Measurements from ENCODE around the gene DEDD. TPM values are rescaled to one million over a fixed set of nuclear protein-coding genes. Genes with fewer than 3 reads are reported as not detected.

DEDD gene
- total RNA-seq, 2 donors from 2014 or later, result 32.9 to 40.0 TPM

GRCh38 chr1:161171696-161172095 is 39.2 kb upstream of the DEDD start:
- no peak for ATAC-seq

DNA sequence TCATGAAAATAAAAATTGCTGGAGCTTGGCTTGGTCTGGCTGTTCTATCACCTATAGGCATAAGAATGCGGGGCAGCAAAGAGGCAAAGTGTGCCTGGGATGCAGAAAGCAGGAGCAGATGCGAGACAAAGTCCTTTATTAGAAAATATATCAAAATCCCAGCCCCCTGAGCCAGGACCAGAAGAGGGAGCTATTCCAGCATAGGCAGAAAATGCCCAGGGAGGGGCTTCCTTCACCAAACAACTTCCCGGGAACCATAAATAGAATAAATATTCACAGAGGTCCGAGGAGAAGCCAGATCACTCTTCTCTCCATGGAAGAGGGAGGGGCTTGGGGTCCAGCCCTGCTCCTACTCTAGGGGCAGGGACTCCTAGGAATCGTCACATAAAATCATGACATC is 38.7 kb upstream of the DEDD start:
- no peaks in the 10 kb centered on the region for H3K27me3 Mint-ChIP-seq
- peaks cover 9% of the 10 kb centered on the region for H3K36me3 Mint-ChIP-seq (ENCODE audit: low read depth)
- H3K9me3 ChIP-seq (ENCODE audit: control insufficient read depth, low read length, poor library complexity, severe bottlenecking), result no peaks in the 10 kb centered on the region
- ATAC-seq (no peak), DNase-seq (no peak)
- H3K27ac Mint-ChIP-seq, result peak overlapping the region; percentile 87
- peaks cover 47% of the 10 kb centered on the region for H3K4me1 Mint-ChIP-seq
- peak overlapping the region; percentile 25 for H3K4me3 Mint-ChIP-seq

More at GRCh38 chr1:161171696-161172095, 39.2 kb upstream of the DEDD start:
- peaks cover 9% of the 10 kb centered on the region for H3K36me3 Mint-ChIP-seq (ENCODE audit: low read depth)
- H3K9me3 ChIP-seq (ENCODE audit: control insufficient read depth, low read length, poor library complexity, severe bottlenecking), result no peaks in the 10 kb centered on the region
- H3K27ac Mint-ChIP-seq, result peak overlapping the region; percentile 87
- no peaks in the 10 kb centered on the region for H3K27me3 Mint-ChIP-seq
- H3K4me3 Mint-ChIP-seq, result no peak overlapping the region
- H3K4me1 Mint-ChIP-seq, result peaks cover 49% of the 10 kb centered on the region
- DNase-seq, result no peak

DNA sequence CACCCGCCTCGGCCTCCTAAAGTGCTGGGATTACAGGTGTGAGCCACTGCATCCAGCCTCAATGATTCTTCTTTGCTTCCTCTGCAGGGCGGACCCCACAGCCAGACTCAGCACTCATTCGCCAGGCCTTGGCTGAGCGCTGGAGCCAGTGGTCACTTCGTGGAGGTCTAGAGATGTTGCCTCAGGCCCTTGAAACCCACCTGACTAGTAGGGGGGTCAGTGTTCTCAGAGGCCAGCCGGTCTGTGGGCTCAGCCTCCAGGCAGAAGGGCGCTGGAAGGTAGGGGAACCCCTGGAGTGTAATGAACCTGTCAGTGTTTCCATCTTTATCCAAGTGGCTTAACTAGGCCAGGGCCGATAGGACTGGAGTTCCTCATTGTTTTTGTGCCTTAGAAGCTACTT is 36.4 kb upstream of the DEDD start:
- Mint-ChIP-seq H3K4me3 (peak overlapping the region; percentile 94), H3K27ac (peak overlapping the region; percentile 41), H3K27me3 (no peaks in the 10 kb centered on the region), H3K36me3 (ENCODE audit: low read depth) (peaks cover 6% of the 10 kb centered on the region), H3K4me1 (peaks cover 41% of the 10 kb centered on the region)
- ATAC-seq (no peak), DNase-seq (no peak)
- H3K9me3 ChIP-seq (ENCODE audit: control insufficient read depth, low read length, poor library complexity, severe bottlenecking), result no peaks in the 10 kb centered on the region

GRCh38 chr1:161166669-161167548 is 34.4 kb upstream of the DEDD start:
- Mint-ChIP-seq H3K36me3 (ENCODE audit: low read depth) (peaks cover 9% of the 10 kb centered on the region), H3K27ac (peak overlapping the region; percentile 97), H3K4me3 (peak overlapping the region; percentile 94), H3K27me3 (no peaks in the 10 kb centered on the region), H3K4me1 (peaks cover 38% of the 10 kb centered on the region)
- ATAC-seq (no peak), DNase-seq (no peak)
- no peaks in the 10 kb centered on the region for H3K9me3 ChIP-seq (ENCODE audit: control insufficient read depth, low read length, poor library complexity, severe bottlenecking)

DNA sequence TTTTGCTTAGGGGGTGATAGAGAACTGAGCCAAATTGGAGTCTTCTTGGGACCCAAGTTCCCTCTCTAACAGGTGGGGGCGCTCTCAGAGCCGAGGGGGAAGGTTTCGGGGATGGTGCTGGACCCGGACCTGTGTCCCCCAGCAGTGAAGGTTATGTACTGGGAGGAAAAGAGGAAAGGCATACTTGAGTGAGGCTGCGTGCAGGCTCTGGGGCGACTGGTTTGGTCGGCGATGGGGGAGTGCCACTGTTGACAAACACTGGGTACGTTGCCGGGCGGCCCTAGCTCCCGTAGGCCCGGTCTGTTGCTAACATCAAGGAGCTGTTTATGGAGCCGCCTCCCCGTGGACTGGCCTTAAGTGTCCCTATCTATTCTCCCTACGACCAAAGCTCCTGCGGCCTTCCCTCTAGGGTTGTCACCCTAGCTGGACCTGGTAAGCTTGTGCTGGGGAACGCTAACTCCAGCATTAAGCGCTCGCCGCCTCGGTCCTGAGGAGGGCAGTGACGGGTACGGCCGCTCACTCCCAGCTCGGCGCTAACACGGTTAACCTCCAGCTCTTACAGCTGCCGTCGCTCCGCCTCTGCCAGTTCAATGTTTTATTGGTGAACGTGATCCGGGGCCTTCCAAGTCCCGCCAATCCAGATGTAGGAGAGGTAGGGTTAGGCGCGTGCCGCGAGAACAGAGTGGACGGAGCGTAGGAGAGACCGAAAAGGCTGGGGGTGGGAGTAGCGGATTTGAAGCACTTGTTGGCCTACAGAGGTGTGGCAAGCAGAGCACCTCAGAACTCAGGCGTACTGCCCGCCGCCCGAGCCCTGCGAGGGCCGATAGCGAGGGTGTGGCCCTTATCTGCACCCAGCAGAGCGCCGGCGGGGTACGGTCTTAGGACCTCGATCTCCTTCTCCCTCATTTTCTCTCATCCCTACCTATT is 33.5 kb upstream of the DEDD start, which contains the start of gene PPOX:
Gene PPOX, plus strand, starts transcription at position 685 of the 927 bp plus-strand sequence. CDS start 422 bp downstream, outside the sequence.
- peak within 1 kb of the TSS; percentile 94 for H3K4me3 Mint-ChIP-seq
- DNase-seq (peak; percentile 80 to 87 (median 81)), ATAC-seq (peak; percentile 92)
- H3K9me3 ChIP-seq (ENCODE audit: control insufficient read depth, low read length, poor library complexity, severe bottlenecking), result no peaks in the 10 kb centered on the region
- peak within 1 kb of the TSS; percentile 97 for H3K27ac Mint-ChIP-seq
- H3K4me1 Mint-ChIP-seq, result peaks cover 46% of the 10 kb centered on the region
- peaks cover 8% of the 10 kb centered on the region for H3K36me3 Mint-ChIP-seq (ENCODE audit: low read depth)
- no peaks in the 10 kb centered on the region for H3K27me3 Mint-ChIP-seq

- DNase-seq (no peak), ATAC-seq (no peak)
- H3K4me1 Mint-ChIP-seq, result peaks cover 49% of the 10 kb centered on the region
- H3K27ac Mint-ChIP-seq, result peak overlapping the region; percentile 97
- H3K9me3 ChIP-seq (ENCODE audit: control insufficient read depth, low read length, poor library complexity, severe bottlenecking), result no peaks in the 10 kb centered on the region
- peaks cover 7% of the 10 kb centered on the region for H3K36me3 Mint-ChIP-seq (ENCODE audit: low read depth)
- H3K27me3 Mint-ChIP-seq, result no peaks in the 10 kb centered on the region
- H3K4me3 Mint-ChIP-seq, result peak overlapping the region; percentile 73
Observed at GRCh38 chr1:161164901-161165610, 32.6 kb upstream of the DEDD start.

DNA sequence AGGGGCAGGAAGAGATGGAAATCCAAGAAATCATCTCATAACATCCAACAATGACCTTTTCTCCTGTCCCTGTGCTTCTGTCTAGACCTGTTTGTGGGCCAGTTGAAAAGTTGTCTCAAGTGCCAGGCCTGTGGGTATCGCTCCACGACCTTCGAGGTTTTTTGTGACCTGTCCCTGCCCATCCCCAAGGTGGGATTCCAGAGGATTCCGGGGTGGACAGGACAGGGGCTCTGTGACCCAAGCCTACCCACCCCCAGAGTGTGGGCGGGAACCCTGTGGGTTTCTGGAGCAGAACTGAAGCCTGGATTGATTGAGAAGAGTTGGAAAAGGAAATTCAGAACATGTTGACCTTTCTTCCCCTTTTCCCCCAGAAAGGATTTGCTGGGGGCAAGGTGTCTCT is 31.3 kb upstream of the DEDD start:
- peaks cover 55% of the 10 kb centered on the region for H3K4me1 Mint-ChIP-seq
- H3K27ac Mint-ChIP-seq, result peak overlapping the region; percentile 97
- peaks cover 9% of the 10 kb centered on the region for H3K36me3 Mint-ChIP-seq (ENCODE audit: low read depth)
- DNase-seq, result no peak
- H3K4me3 Mint-ChIP-seq, result peak overlapping the region; percentile 49
- no peak for ATAC-seq
- no peaks in the 10 kb centered on the region for H3K9me3 ChIP-seq (ENCODE audit: control insufficient read depth, low read length, poor library complexity, severe bottlenecking)
- H3K27me3 Mint-ChIP-seq, result no peaks in the 10 kb centered on the region

- peaks cover 9% of the 10 kb centered on the region for H3K36me3 Mint-ChIP-seq (ENCODE audit: low read depth)
- peak overlapping the region; percentile 97 for H3K27ac Mint-ChIP-seq
- no peak for DNase-seq
- peaks cover 58% of the 10 kb centered on the region for H3K4me1 Mint-ChIP-seq
- H3K27me3 Mint-ChIP-seq, result no peaks in the 10 kb centered on the region
- no peak overlapping the region for H3K4me3 Mint-ChIP-seq
- no peaks in the 10 kb centered on the region for H3K9me3 ChIP-seq (ENCODE audit: control insufficient read depth, low read length, poor library complexity, severe bottlenecking)
- no peak for ATAC-seq
Observed at GRCh38 chr1:161162806-161163205, 30.3 kb upstream of the DEDD start.

DNA sequence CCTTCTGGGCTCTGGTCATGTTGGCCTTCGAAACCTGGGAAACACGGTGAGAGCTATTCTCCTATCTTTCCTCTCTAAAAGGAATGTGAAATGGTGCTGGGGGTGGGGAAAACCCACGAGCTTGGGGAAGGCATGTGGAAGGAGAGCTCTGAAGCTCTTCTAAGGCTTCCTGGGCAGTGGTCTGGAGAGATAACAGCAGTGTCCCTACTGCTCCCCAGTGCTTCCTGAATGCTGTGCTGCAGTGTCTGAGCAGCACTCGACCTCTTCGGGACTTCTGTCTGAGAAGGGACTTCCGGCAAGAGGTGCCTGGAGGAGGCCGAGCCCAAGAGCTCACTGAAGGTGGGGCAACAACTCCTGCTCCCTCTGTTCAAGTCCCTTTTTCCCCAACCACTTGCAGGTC is 29.6 kb upstream of the DEDD start:
- no peak overlapping the region for H3K4me3 Mint-ChIP-seq

DNA sequence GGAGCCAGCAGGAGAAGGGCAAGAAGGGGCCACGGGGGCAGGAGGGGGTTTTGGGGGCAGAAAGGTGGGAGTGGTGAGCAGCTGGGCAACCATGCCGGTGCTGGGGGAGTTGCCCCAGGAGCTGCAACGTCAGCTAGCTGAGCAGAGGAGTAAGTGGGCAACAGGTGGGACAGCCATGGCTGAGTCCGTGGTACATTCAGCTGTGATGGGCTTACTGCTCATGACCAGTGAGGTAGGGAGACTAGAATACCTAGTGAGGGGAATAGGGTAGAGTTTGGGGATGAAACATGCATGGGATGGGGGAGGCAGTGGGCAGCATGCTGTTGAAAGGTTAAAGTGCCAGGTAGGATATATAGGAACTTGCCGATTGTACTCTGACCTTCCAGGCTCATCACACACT is 29.2 kb upstream of the DEDD start:
- Mint-ChIP-seq H3K27ac (peak overlapping the region; percentile 97), H3K4me3 (peak overlapping the region; percentile 93), H3K36me3 (ENCODE audit: low read depth) (peaks cover 12% of the 10 kb centered on the region), H3K27me3 (no peaks in the 10 kb centered on the region), H3K4me1 (peaks cover 55% of the 10 kb centered on the region)
- H3K9me3 ChIP-seq (ENCODE audit: control insufficient read depth, low read length, poor library complexity, severe bottlenecking), result no peaks in the 10 kb centered on the region
- no peak for ATAC-seq
- DNase-seq, result no peak

More for the DNA sequence above, 29.6 kb upstream of the DEDD start:
- H3K9me3 ChIP-seq (ENCODE audit: control insufficient read depth, low read length, poor library complexity, severe bottlenecking), result no peaks in the 10 kb centered on the region
- DNase-seq (no peak), ATAC-seq (no peak)
- H3K27me3 Mint-ChIP-seq, result no peaks in the 10 kb centered on the region
- H3K27ac Mint-ChIP-seq, result peak overlapping the region; percentile 97
- peaks cover 11% of the 10 kb centered on the region for H3K36me3 Mint-ChIP-seq (ENCODE audit: low read depth)
- H3K4me1 Mint-ChIP-seq, result peaks cover 57% of the 10 kb centered on the region

DNA sequence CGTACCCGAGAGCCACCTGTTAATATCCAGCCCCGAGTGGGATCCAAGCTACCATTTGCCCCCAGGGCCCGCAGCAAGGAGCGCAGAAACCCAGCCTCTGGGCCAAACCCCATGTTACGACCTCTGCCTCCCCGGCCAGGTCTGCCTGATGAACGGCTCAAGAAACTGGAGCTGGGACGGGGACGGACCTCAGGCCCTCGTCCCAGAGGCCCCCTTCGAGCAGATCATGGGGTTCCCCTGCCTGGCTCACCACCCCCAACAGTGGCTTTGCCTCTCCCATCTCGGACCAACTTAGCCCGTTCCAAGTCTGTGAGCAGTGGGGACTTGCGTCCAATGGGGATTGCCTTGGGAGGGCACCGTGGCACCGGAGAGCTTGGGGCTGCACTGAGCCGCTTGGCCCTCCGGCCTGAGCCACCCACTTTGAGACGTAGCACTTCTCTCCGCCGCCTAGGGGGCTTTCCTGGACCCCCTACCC is 28.2 kb upstream of the DEDD start:
- ATAC-seq (no peak), DNase-seq (no peak)
- Mint-ChIP-seq H3K27ac (peak overlapping the region; percentile 16), H3K4me1 (peaks cover 50% of the 10 kb centered on the region), H3K4me3 (peak overlapping the region; percentile 93), H3K36me3 (ENCODE audit: low read depth) (peaks cover 12% of the 10 kb centered on the region), H3K27me3 (no peaks in the 10 kb centered on the region)
- no peaks in the 10 kb centered on the region for H3K9me3 ChIP-seq (ENCODE audit: control insufficient read depth, low read length, poor library complexity, severe bottlenecking)

DNA sequence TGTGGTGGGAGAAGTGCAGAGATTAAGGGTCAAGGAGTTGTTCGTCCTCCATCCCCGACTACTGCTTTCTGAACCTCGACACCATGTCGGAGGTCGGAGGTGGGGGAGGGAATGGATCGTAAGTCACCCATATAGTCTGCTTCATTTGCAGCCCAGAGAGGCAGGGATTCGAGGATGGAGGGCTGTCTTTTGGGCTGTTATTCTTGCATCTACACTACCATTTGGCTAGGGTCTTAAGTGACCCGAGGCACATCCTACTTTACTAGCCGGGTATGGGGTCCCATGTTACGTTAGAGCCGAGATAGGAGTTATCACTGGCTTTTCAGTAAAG is 27.4 kb upstream of the DEDD start:
- no peak for ATAC-seq
- no peaks in the 10 kb centered on the region for H3K27me3 Mint-ChIP-seq
- peaks cover 12% of the 10 kb centered on the region for H3K36me3 Mint-ChIP-seq (ENCODE audit: low read depth)
- H3K4me1 Mint-ChIP-seq, result peaks cover 54% of the 10 kb centered on the region
- DNase-seq, result no peak
- peak overlapping the region; percentile 93 for H3K4me3 Mint-ChIP-seq
- peak overlapping the region; percentile 97 for H3K27ac Mint-ChIP-seq
- H3K9me3 ChIP-seq (ENCODE audit: control insufficient read depth, low read length, poor library complexity, severe bottlenecking), result no peaks in the 10 kb centered on the region
